ENCODE results near the gene CD3D.

DNA sequence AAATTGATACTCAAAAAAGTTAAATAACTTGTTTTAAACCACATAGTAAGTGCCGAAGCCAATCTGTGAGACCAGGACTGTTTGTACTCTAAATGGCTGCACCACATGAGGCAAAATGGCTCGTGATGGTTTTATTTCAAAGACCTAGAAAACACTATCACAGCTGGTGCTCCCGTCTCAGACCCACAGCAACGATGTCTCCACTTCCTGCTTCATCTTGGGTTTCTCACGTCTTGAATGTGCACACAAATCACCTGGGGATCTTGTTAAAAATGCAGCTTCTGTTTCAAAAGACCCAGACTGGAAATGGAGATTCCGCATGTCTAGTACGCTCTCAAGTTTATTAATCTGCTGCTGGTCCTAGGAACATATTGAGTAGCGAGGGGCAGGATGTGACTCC is 36.8 kb downstream of the CD3D start:
- no peak for TF ChIP-seq POLR2A (IDR thresholded peaks at IDR 0.05)
- TF ChIP-seq, protein P1, sequence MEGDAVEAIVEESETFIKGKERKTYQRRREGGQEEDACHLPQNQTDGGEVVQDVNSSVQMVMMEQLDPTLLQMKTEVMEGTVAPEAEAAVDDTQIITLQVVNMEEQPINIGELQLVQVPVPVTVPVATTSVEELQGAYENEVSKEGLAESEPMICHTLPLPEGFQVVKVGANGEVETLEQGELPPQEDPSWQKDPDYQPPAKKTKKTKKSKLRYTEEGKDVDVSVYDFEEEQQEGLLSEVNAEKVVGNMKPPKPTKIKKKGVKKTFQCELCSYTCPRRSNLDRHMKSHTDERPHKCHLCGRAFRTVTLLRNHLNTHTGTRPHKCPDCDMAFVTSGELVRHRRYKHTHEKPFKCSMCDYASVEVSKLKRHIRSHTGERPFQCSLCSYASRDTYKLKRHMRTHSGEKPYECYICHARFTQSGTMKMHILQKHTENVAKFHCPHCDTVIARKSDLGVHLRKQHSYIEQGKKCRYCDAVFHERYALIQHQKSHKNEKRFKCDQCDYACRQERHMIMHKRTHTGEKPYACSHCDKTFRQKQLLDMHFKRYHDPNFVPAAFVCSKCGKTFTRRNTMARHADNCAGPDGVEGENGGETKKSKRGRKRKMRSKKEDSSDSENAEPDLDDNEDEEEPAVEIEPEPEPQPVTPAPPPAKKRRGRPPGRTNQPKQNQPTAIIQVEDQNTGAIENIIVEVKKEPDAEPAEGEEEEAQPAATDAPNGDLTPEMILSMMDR (IDR thresholded peaks at IDR 0.05), result no peak
- TF ChIP-seq EP300 (IDR thresholded peaks at IDR 0.05), result no peak
